Activated B cell treated with CpG ODN at 0.5 μM for 24 hours (primary cell): Measurements from ENCODE around the gene SLC4A2. TPM values are rescaled to one million over a fixed set of nuclear protein-coding genes. Genes with fewer than 3 reads are reported as not detected.

Experiments used
- ATAC-seq: fragments of 200-7000 bp; cut with Tn5 transposase; one replicate; pipeline ENCODE4 v1.10.0; 2021; ENCODE audit warnings: low read depth, mild to moderate bottlenecking, moderate library complexity
- CTCF ChIA-PET: fragments of 350-600 bp; sonication (Branson Sonifier 250); formaldehyde crosslinking; loops from one replicate; lab custom pipeline; 2021; ENCODE audit warnings: antibody characterized with exemption; lab: Charles Lee
- POLR2A ChIA-PET: fragments of 350-600 bp; sonication (Branson Sonifier 250); formaldehyde crosslinking; loops from one replicate; lab custom pipeline; 2021; ENCODE audit warnings: antibody characterized with exemption; lab: Charles Lee
- DNase-seq: peaks from one replicate; pipeline ENCODE4 v3.0.0; 2022
- H3K27ac Mint-ChIP-seq: one replicate; pipeline ENCODE4 v1.8.0; 2020; ENCODE audit warnings: mixed read lengths
- H3K27me3 Mint-ChIP-seq: one replicate; pipeline ENCODE4 v1.8.0; 2021; ENCODE audit warnings: mixed read lengths
- H3K36me3 Mint-ChIP-seq: one replicate; pipeline ENCODE4 v1.8.0; 2021; ENCODE audit warnings: low read depth, mixed read lengths
- H3K4me1 Mint-ChIP-seq: one replicate; pipeline ENCODE4 v1.8.0; 2021; ENCODE audit warnings: mixed read lengths
- H3K4me3 Mint-ChIP-seq: one replicate; pipeline ENCODE4 v1.8.0; 2020; ENCODE audit warnings: mild to moderate bottlenecking, mixed read lengths
- H3K9me3 Mint-ChIP-seq: one replicate; pipeline ENCODE4 v1.8.0; 2020; ENCODE audit warnings: mixed read lengths
- CTCF ChIP-seq: fragments of 200-600 bp; IDR thresholded peaks from one replicate; pipeline ENCODE4 v1.8.0; 2022; ENCODE audit warnings: antibody characterized with exemption, mild to moderate bottlenecking
- intact Hi-C: fragments of 100-400 bp; cut with micrococcal nuclease; formaldehyde crosslinking; loops from one replicate; pipeline ENCODE4 v1.15.1; 2024
- total RNA-seq: library from RNA; stranded (reverse); gene quantifications from 2 replicates; pipeline ENCODE4 v1.2.3, GENCODE V29; 2022

Gene SLC4A2
- total RNA-seq, 1 donor from 2014 or later: 72.5 TPM

- ATAC-seq: no peak
- no peak for DNase-seq
- no peak overlapping the region for H3K27ac Mint-ChIP-seq
- ChIA-PET POLR2A (interaction anchor here (1.7 kb wide), 1 partner anchor 13 kb away, joined by 11 read pairs; the partner anchor contains the start of gene ABCB8), CTCF (no interaction called here)
- H3K36me3 Mint-ChIP-seq: no peaks in the 10 kb centered on the region
- intact Hi-C loops: loop anchor here (5.0 kb wide), 2 partner anchors 337 to 578 kb away; no protein-coding TSS in a partner anchor
- H3K27me3 Mint-ChIP-seq: peaks cover 11% of the 10 kb centered on the region
- H3K4me3 Mint-ChIP-seq: peak overlapping the region; percentile 49
- TF ChIP-seq CTCF: no peak
- peaks cover 54% of the 10 kb centered on the region for H3K4me1 Mint-ChIP-seq
- H3K9me3 Mint-ChIP-seq: no peaks in the 10 kb centered on the region
These were observed 44.4 kb upstream of the SLC4A2 start for GRCh38 chr7:151014950-151015349.

GRCh38 chr7:151015967-151016366 lies 43.4 kb upstream of the SLC4A2 start:
- H3K36me3 Mint-ChIP-seq: no peaks in the 10 kb centered on the region
- no peak overlapping the region for H3K4me3 Mint-ChIP-seq
- H3K27me3 Mint-ChIP-seq: peaks cover 21% of the 10 kb centered on the region
- intact Hi-C loops: no loop called here
- ChIA-PET CTCF (interaction anchor here (4.2 kb wide), 1 partner anchor 11 kb away, joined by 25 read pairs; the partner anchor contains the start of gene ABCB8), POLR2A (no interaction called here)
- no peaks in the 10 kb centered on the region for H3K9me3 Mint-ChIP-seq
- H3K27ac Mint-ChIP-seq: no peak overlapping the region
- DNase-seq (no peak), ATAC-seq (no peak)
- TF ChIP-seq CTCF: no peak
- H3K4me1 Mint-ChIP-seq: peaks cover 54% of the 10 kb centered on the region

GRCh38 chr7:151016505-151016904 lies 42.9 kb upstream of the SLC4A2 start:
- Mint-ChIP-seq H3K27ac (no peak overlapping the region), H3K36me3 (no peaks in the 10 kb centered on the region), H3K4me1 (peaks cover 54% of the 10 kb centered on the region), H3K9me3 (no peaks in the 10 kb centered on the region), H3K27me3 (peaks cover 27% of the 10 kb centered on the region), H3K4me3 (no peak overlapping the region)
- intact Hi-C loops: no loop called here
- CTCF ChIA-PET: interaction anchor here (4.2 kb wide), 1 partner anchor 11 kb away, joined by 25 read pairs; the partner anchor contains the start of gene ABCB8
- no peak for ATAC-seq
- POLR2A ChIA-PET: no interaction called here
- TF ChIP-seq CTCF: no peak
- DNase-seq: no peak

GRCh38 chr7:151016942-151017341 lies 42.4 kb upstream of the SLC4A2 start:
- Mint-ChIP-seq H3K4me3 (no peak overlapping the region), H3K4me1 (peaks cover 51% of the 10 kb centered on the region), H3K27me3 (peaks cover 29% of the 10 kb centered on the region), H3K27ac (no peak overlapping the region), H3K36me3 (no peaks in the 10 kb centered on the region), H3K9me3 (no peaks in the 10 kb centered on the region)
- ChIA-PET CTCF (interaction anchor here (1.1 to 4.2 kb wide), 2 partner anchors 10 to 94 kb away, joined by 3 to 25 read pairs; partner anchors contain the start of gene ABCB8), POLR2A (no interaction called here)
- intact Hi-C loops: no loop called here
- TF ChIP-seq CTCF: no peak
- DNase-seq (no peak), ATAC-seq (no peak)

- H3K4me1 Mint-ChIP-seq: peaks cover 49% of the 10 kb centered on the region
- H3K27me3 Mint-ChIP-seq: peaks cover 30% of the 10 kb centered on the region
- DNase-seq (no peak), ATAC-seq (no peak)
- POLR2A ChIA-PET: interaction anchor here (2.1 kb wide), 1 partner anchor 11 kb away, joined by 21 read pairs; the partner anchor contains the start of gene ABCB8
- TF ChIP-seq CTCF: no peak
- H3K27ac Mint-ChIP-seq: no peak overlapping the region
- intact Hi-C loops: no loop called here
- CTCF ChIA-PET: interaction anchor here (1.1 to 4.2 kb wide), 8 partner anchors 10 to 119 kb away, joined by 3 to 25 read pairs (median 6); partner anchors contain the start of gene ABCB8
- no peaks in the 10 kb centered on the region for H3K36me3 Mint-ChIP-seq
- H3K4me3 Mint-ChIP-seq: peak overlapping the region; percentile 85
- no peaks in the 10 kb centered on the region for H3K9me3 Mint-ChIP-seq
These were observed 41.9 kb upstream of the SLC4A2 start for GRCh38 chr7:151017370-151017952.
